Right cardiac atrium (tissue), 5 donors: ENCODE measurements around the gene ICOS. TPM values are rescaled to one million over a fixed set of nuclear protein-coding genes. Genes with fewer than 3 reads are reported as not detected.
"Not testable (repeated sequence)": the region's sequence is repeated elsewhere in the genome, so short reads cannot be mapped to it uniquely, and the experiment has no call there.

ENCODE experiments used
- ATAC-seq, 2 donors: fragments of 200-7000 bp; cut with Tn5 transposase; one replicate each; pipeline versions ENCODE4 v1.8.0 to v1.9.1; 2020; ENCODE audit warnings: moderate library complexity in 2 of 2, mild to moderate bottlenecking in 1 of 2
- DNase-seq, 3 donors: peaks; one replicate each; pipeline ENCODE4 v3.0.0-alpha.2; 2020
- H3K27ac ChIP-seq: one replicate; pipeline ENCODE4 v1.5.1; 2013; ENCODE audit warnings: mild to moderate bottlenecking, low read length, control low read depth, moderate library complexity
- H3K27me3 ChIP-seq: one replicate; pipeline ENCODE4 v1.6.1; 2013; ENCODE audit not compliant: control insufficient read depth, insufficient read depth
- H3K4me1 ChIP-seq: one replicate; pipeline ENCODE4 v1.6.1; 2013; ENCODE audit warnings: low read length; ENCODE audit not compliant: control insufficient read depth, insufficient read depth
- H3K4me3 ChIP-seq: one replicate; pipeline ENCODE4 v1.5.1; 2013; ENCODE audit warnings: low read length, control low read depth
- H3K9me3 ChIP-seq: one replicate; pipeline ENCODE4 v1.6.1; 2013; ENCODE audit warnings: low read length; ENCODE audit not compliant: control insufficient read depth
- WGBS: extraction: QIAGEN DNeasy Blood & Tissue Kit; methylation state at CpG from one replicate; pipeline ENCODE4 v1.1.7; 2013; 5-methylcytosine and 5-hydroxymethylcytosine counted together
- intact Hi-C, 4 donors: fragments of 100-400 bp; cut with DNase I; formaldehyde crosslinking; loops; one replicate each; pipeline versions ENCODE4 v1.11.0 to v1.14.0; 2022 to 2023
- polyA plus RNA-seq: library from polyadenylated mRNA; stranded (reverse); fragments of 200-250 nt; gene quantifications from one replicate; pipeline ENCODE4 v1.2.3, GENCODE V29; 2013
- total RNA-seq, 4 donors: library from RNA; stranded (reverse); fragmentation: NEBNext Ultra II Directional; extraction: Animal tissue kit (Norgen Biotek cat#: 25700); gene quantifications; one replicate each; pipeline ENCODE4 v1.2.1, GENCODE V29; 2021
- donor health status: healthy with polysubstance abuse.
- donor health status: DM: no; HTN: yes; CAD: no.
- donor health status: DM: no; HTN: no; CAD: no.
- donor health status: DM: no; HTN: yes; CAD: no; lungs with severe emphysema.
- donor health status: DM: yes; HTN: yes; CAD: no.

ICOS gene
- total and polyA plus RNA-seq, 5 donors, result 0.05 to 0.12 (median 0.09) TPM; not detected in 2

- H3K4me3 ChIP-seq, result no peak overlapping the region
- 82% methylated on average over 3 of the region's 3 CpGs for WGBS
- H3K4me1 ChIP-seq, result no peaks in the 10 kb centered on the region
- no peak for DNase-seq
- no peaks in the 10 kb centered on the region for H3K27me3 ChIP-seq
- intact Hi-C loops, result no loop called here
- no peak for ATAC-seq
- no peaks in the 10 kb centered on the region for H3K9me3 ChIP-seq
- H3K27ac ChIP-seq, result no peak overlapping the region
Observed at GRCh38 chr2:203973676-203974075, 37.1 kb downstream of the ICOS start.

- no peak for ATAC-seq
- intact Hi-C loops, result no loop called here
- Histone ChIP-seq H3K4me1 (no peaks in the 10 kb centered on the region), H3K27me3 (no peaks in the 10 kb centered on the region), H3K9me3 (no peaks in the 10 kb centered on the region), H3K27ac (no peak overlapping the region), H3K4me3 (no peak overlapping the region)
- 80% methylated on average over 2 of the region's 2 CpGs for WGBS
- DNase-seq, result no peak
Observed at GRCh38 chr2:203975912-203976311, 39.3 kb downstream of the ICOS start.

- no peaks in the 10 kb centered on the region for H3K4me1 ChIP-seq
- H3K27me3 ChIP-seq, result no peaks in the 10 kb centered on the region
- H3K27ac ChIP-seq, result no peak overlapping the region
- no peak overlapping the region for H3K4me3 ChIP-seq
- WGBS, result 81% methylated on average over 3 of the region's 3 CpGs
- H3K9me3 ChIP-seq, result no peaks in the 10 kb centered on the region
- no peak for DNase-seq
- intact Hi-C loops, result no loop called here
- no peak for ATAC-seq
Observed at GRCh38 chr2:203982276-203982675, 45.7 kb downstream of the ICOS start.

- intact Hi-C loops, result no loop called here
- H3K4me3 ChIP-seq, result no peak overlapping the region
- no peak for DNase-seq
- H3K9me3 ChIP-seq, result no peaks in the 10 kb centered on the region
- no peaks in the 10 kb centered on the region for H3K4me1 ChIP-seq
- ATAC-seq, result no peak
- 87% methylated on average over 5 of the region's 5 CpGs for WGBS
- no peak overlapping the region for H3K27ac ChIP-seq
- no peaks in the 10 kb centered on the region for H3K27me3 ChIP-seq
Observed at GRCh38 chr2:203983064-203983715, 46.6 kb downstream of the ICOS start.

GRCh38 chr2:203985978-203986377, 49.4 kb downstream of the ICOS start:
- WGBS, result 76% methylated on average over 3 of the region's 3 CpGs
- H3K9me3 ChIP-seq, H3K27me3 ChIP-seq, intact Hi-C loops, H3K4me1 ChIP-seq, H3K4me3 ChIP-seq, ATAC-seq, DNase-seq, H3K27ac ChIP-seq: not testable (repeated sequence)

GRCh38 chr2:203987959-203988358, 51.4 kb downstream of the ICOS start:
- H3K4me3 ChIP-seq, result no peak overlapping the region
- intact Hi-C loops, result no loop called here
- no peaks in the 10 kb centered on the region for H3K27me3 ChIP-seq
- H3K27ac ChIP-seq, result no peak overlapping the region
- DNase-seq, result no peak
- H3K4me1 ChIP-seq, result no peaks in the 10 kb centered on the region
- ATAC-seq, result no peak
- H3K9me3 ChIP-seq, result no peaks in the 10 kb centered on the region
- 93% methylated on average over 2 of the region's 2 CpGs for WGBS

GRCh38 chr2:203988500-203989260, 52.1 kb downstream of the ICOS start:
- no peak overlapping the region for H3K27ac ChIP-seq
- 88% methylated on average over 6 of the region's 6 CpGs for WGBS

GRCh38 chr2:203989521-203989920, 53.0 kb downstream of the ICOS start:
- no peaks in the 10 kb centered on the region for H3K27me3 ChIP-seq
- no peak overlapping the region for H3K4me3 ChIP-seq
- no peak overlapping the region for H3K27ac ChIP-seq
- no peaks in the 10 kb centered on the region for H3K4me1 ChIP-seq
- WGBS, result 72% methylated on average over 2 of the region's 2 CpGs
- DNase-seq (no peak), ATAC-seq (no peak)
- intact Hi-C loops, result no loop called here
- no peaks in the 10 kb centered on the region for H3K9me3 ChIP-seq

More at GRCh38 chr2:203988500-203989260, 52.1 kb downstream of the ICOS start:
- Histone ChIP-seq H3K4me1 (no peaks in the 10 kb centered on the region), H3K4me3 (no peak overlapping the region), H3K9me3 (no peaks in the 10 kb centered on the region), H3K27me3 (no peaks in the 10 kb centered on the region)
- ATAC-seq (no peak), DNase-seq (no peak)
- intact Hi-C loops, result no loop called here

GRCh38 chr2:203992509-203992908, 55.9 kb downstream of the ICOS start:
- Histone ChIP-seq H3K4me1 (no peaks in the 10 kb centered on the region), H3K9me3 (no peaks in the 10 kb centered on the region), H3K27me3 (no peaks in the 10 kb centered on the region), H3K4me3 (no peak overlapping the region), H3K27ac (no peak overlapping the region)
- ATAC-seq, result no peak
- DNase-seq, result no peak
- WGBS, result 72% methylated on average over 1 of the region's 1 CpG
- intact Hi-C loops, result no loop called here

- DNase-seq (no peak), ATAC-seq (no peak)
- H3K27ac ChIP-seq, result no peak overlapping the region
- H3K4me3 ChIP-seq, result no peak overlapping the region
- H3K4me1 ChIP-seq, result no peaks in the 10 kb centered on the region
- no peaks in the 10 kb centered on the region for H3K9me3 ChIP-seq
- intact Hi-C loops, result no loop called here
- 72% methylated on average over 4 of the region's 4 CpGs for WGBS
- H3K27me3 ChIP-seq, result no peaks in the 10 kb centered on the region
Observed at GRCh38 chr2:203993011-203993410, 56.4 kb downstream of the ICOS start.

- no peak for DNase-seq
- ATAC-seq, result no peak
- H3K9me3 ChIP-seq, result no peaks in the 10 kb centered on the region
- intact Hi-C loops, result no loop called here
- WGBS, result 91% methylated on average over 4 of the region's 4 CpGs
- H3K4me1 ChIP-seq, result no peaks in the 10 kb centered on the region
- no peak overlapping the region for H3K4me3 ChIP-seq
- H3K27ac ChIP-seq, result no peak overlapping the region
- no peaks in the 10 kb centered on the region for H3K27me3 ChIP-seq
Observed at GRCh38 chr2:203993560-203993959, 57.0 kb downstream of the ICOS start.
